KOPT-K1 (cell line): ENCODE measurements around the gene SMAP1.
"Not testable (repeated sequence)": the region's sequence is repeated elsewhere in the genome, so short reads cannot be mapped to it uniquely, and the experiment has no call there.

ENCODE experiments used
- H3K27ac ChIP-seq: fragments of 200-600 bp; sonication (generic); 2 replicates; pipeline ENCODE4 v1.5.1; 2016; ENCODE audit warnings: antibody characterized with exemption, mild to moderate bottlenecking, low read depth, low read length; ENCODE audit not compliant: poor library complexity, severe bottlenecking
- H3K36me3 ChIP-seq: fragments of 200-600 bp; sonication (generic); 2 replicates; pipeline ENCODE4 v1.5.1; 2017; ENCODE audit warnings: antibody characterized with exemption, mild to moderate bottlenecking, low read length, moderate library complexity; ENCODE audit not compliant: insufficient read depth
- H3K9me3 ChIP-seq: fragments of 200-600 bp; sonication (generic); 2 replicates; pipeline ENCODE4 v1.5.1; 2017; ENCODE audit warnings: antibody characterized with exemption, low read length, mild to moderate bottlenecking; ENCODE audit not compliant: insufficient read depth, poor library complexity, severe bottlenecking

Gene SMAP1

GRCh38 chr6:70706491-70707123 lies 38.9 kb downstream of the SMAP1 start:
- Histone ChIP-seq H3K9me3 (no peaks in the 10 kb centered on the region), H3K27ac (no peak overlapping the region), H3K36me3 (no peaks in the 10 kb centered on the region)

- H3K27ac ChIP-seq, result no peak overlapping the region
- no peaks in the 10 kb centered on the region for H3K36me3 ChIP-seq
- H3K9me3 ChIP-seq, result no peaks in the 10 kb centered on the region
Observed at GRCh38 chr6:70707893-70708292, 40.2 kb downstream of the SMAP1 start.

- H3K36me3 ChIP-seq, result no peaks in the 10 kb centered on the region
- peaks cover 2% of the 10 kb centered on the region for H3K9me3 ChIP-seq
- no peak overlapping the region for H3K27ac ChIP-seq
Observed at GRCh38 chr6:70708448-70708847, 40.8 kb downstream of the SMAP1 start.

- Histone ChIP-seq H3K36me3 (no peaks in the 10 kb centered on the region), H3K27ac (no peak overlapping the region), H3K9me3 (peaks cover 14% of the 10 kb centered on the region)
Observed at GRCh38 chr6:70709826-70710225, 42.1 kb downstream of the SMAP1 start.

GRCh38 chr6:70714716-70715257 lies 47.1 kb downstream of the SMAP1 start:
- no peaks in the 10 kb centered on the region for H3K36me3 ChIP-seq
- H3K9me3 ChIP-seq, result peaks cover 27% of the 10 kb centered on the region
- no peak overlapping the region for H3K27ac ChIP-seq

- peaks cover 27% of the 10 kb centered on the region for H3K9me3 ChIP-seq
- H3K36me3 ChIP-seq, result no peaks in the 10 kb centered on the region
- no peak overlapping the region for H3K27ac ChIP-seq
Observed at GRCh38 chr6:70717038-70717801, 49.5 kb downstream of the SMAP1 start.

GRCh38 chr6:70724524-70724923 lies 56.8 kb downstream of the SMAP1 start:
- H3K9me3 ChIP-seq, result no peaks in the 10 kb centered on the region
- H3K36me3 ChIP-seq, result no peaks in the 10 kb centered on the region
- no peak overlapping the region for H3K27ac ChIP-seq

GRCh38 chr6:70725817-70726415 lies 58.2 kb downstream of the SMAP1 start:
- no peak overlapping the region for H3K27ac ChIP-seq
- no peaks in the 10 kb centered on the region for H3K36me3 ChIP-seq
- no peaks in the 10 kb centered on the region for H3K9me3 ChIP-seq

GRCh38 chr6:70734381-70734780 lies 66.7 kb downstream of the SMAP1 start:
- Histone ChIP-seq H3K9me3 (no peaks in the 10 kb centered on the region), H3K27ac (no peak overlapping the region), H3K36me3 (peaks cover 6% of the 10 kb centered on the region; the same call in 1 of the 2 replicates)

- Histone ChIP-seq H3K9me3 (no peaks in the 10 kb centered on the region), H3K36me3 (peaks cover 6% of the 10 kb centered on the region; the same call in 1 of the 2 replicates)
Observed at GRCh38 chr6:70734979-70735378, 67.3 kb downstream of the SMAP1 start.

GRCh38 chr6:70735513-70735912 lies 67.8 kb downstream of the SMAP1 start:
- Histone ChIP-seq H3K27ac (no peak overlapping the region), H3K9me3 (no peaks in the 10 kb centered on the region), H3K36me3 (peaks cover 11% of the 10 kb centered on the region; the same call in 1 of the 2 replicates)

More at GRCh38 chr6:70734979-70735378, 67.3 kb downstream of the SMAP1 start:
- H3K27ac ChIP-seq, result no peak overlapping the region

GRCh38 chr6:70738028-70738427 lies 70.3 kb downstream of the SMAP1 start:
- no peak overlapping the region for H3K27ac ChIP-seq
- peaks cover 18% of the 10 kb centered on the region for H3K9me3 ChIP-seq
- H3K36me3 ChIP-seq, result peaks cover 26% of the 10 kb centered on the region

- peaks cover 24% of the 10 kb centered on the region for H3K9me3 ChIP-seq
Observed at GRCh38 chr6:70739534-70739933, 71.9 kb downstream of the SMAP1 start.

GRCh38 chr6:70740746-70741145 lies 73.1 kb downstream of the SMAP1 start:
- peaks cover 20% of the 10 kb centered on the region for H3K36me3 ChIP-seq
- H3K9me3 ChIP-seq, result peaks cover 24% of the 10 kb centered on the region
- not testable (repeated sequence) for H3K27ac ChIP-seq

More at GRCh38 chr6:70739534-70739933, 71.9 kb downstream of the SMAP1 start:
- Histone ChIP-seq H3K27ac (no peak overlapping the region), H3K36me3 (peaks cover 23% of the 10 kb centered on the region)

- H3K9me3 ChIP-seq, result peaks cover 24% of the 10 kb centered on the region
- not testable (repeated sequence) for H3K27ac ChIP-seq
- H3K36me3 ChIP-seq, result peaks cover 20% of the 10 kb centered on the region
Observed at GRCh38 chr6:70742462-70742861, 74.8 kb downstream of the SMAP1 start.
